Adrenal gland (tissue), 12 donors: Measurements from ENCODE around the gene PGAP3. TPM values are rescaled to one million over a fixed set of nuclear protein-coding genes. Genes with fewer than 3 reads are reported as not detected.
A peak's percentile ranks its signal among the peaks of the same experiment; 100 is the strongest.

Source experiments
- DNase-seq, 7 donors: peaks; one replicate each; pipeline ENCODE4 v3.0.0-alpha.2; 2019 to 2020
- H3K27ac ChIP-seq, 5 donors: fragments of 200-600 bp; sonication (generic) in 4 of 5; 1 replicate in 3 of 5; 2 replicates in 2 of 5; pipeline versions ENCODE4 v1.5.1 to v1.8.0; 2016 to 2020; ENCODE audit warnings: mild to moderate bottlenecking in 1 of 5
- H3K27me3 ChIP-seq: fragments of 200-600 bp; 2 replicates; pipeline ENCODE4 v1.8.0; 2021
- H3K36me3 ChIP-seq, 2 donors: fragments of 200-600 bp; replicated peaks in 1 of 2; 1 replicate in 1 of 2; 2 replicates in 1 of 2; pipeline versions ENCODE4 v1.5.1 to v1.8.0; 2018 to 2022
- H3K4me1 ChIP-seq, 2 donors: fragments of 200-600 bp; replicated peaks in 1 of 2; 1 replicate in 1 of 2; 2 replicates in 1 of 2; pipeline versions ENCODE4 v1.5.1 to v1.8.0; 2018 to 2021
- H3K4me3 ChIP-seq, 4 donors: fragments of 200-600 bp; sonication (generic) in 3 of 4; one replicate each; pipeline ENCODE4 v1.5.1; 2016 to 2018
- H3K9me3 ChIP-seq, 3 donors: fragments of 200-600 bp; sonication (generic) in 1 of 3; replicated peaks in 1 of 3; 1 replicate in 2 of 3; 2 replicates in 1 of 3; pipeline versions ENCODE4 v1.5.1 to v1.8.0; 2016 to 2021
- CTCF ChIP-seq, 6 experiments: fragments of 450-650 bp in 4 of 6; fragments of 200-600 bp in 2 of 6; sonication (generic) in 1 of 6; IDR thresholded peaks; 1 replicate in 5 of 6; 2 replicates in 1 of 6; pipeline versions ENCODE4 v1.5.1 to v1.8.0; 2016 to 2021; ENCODE audit warnings: antibody characterized with exemption in 6 of 6, mild to moderate bottlenecking in 2 of 6, moderate library complexity in 1 of 6
- POLR2A ChIP-seq, 2 donors: fragments of 450-650 bp; IDR thresholded peaks; one replicate each; pipeline ENCODE4 v1.6.1; 2017; ENCODE audit warnings: antibody characterized with exemption in 2 of 2, mild to moderate bottlenecking in 2 of 2, moderate library complexity in 1 of 2
- WGBS, 4 donors: extraction: QIAGEN DNeasy Blood & Tissue Kit in 2 of 4; methylation state at CpG; one replicate each; pipeline versions ENCODE4 v1.1.5 to v1.1.7; 2013 to 2017; 5-methylcytosine and 5-hydroxymethylcytosine counted together
- intact Hi-C, 2 donors: fragments of 100-400 bp; cut with DNase I; formaldehyde crosslinking; loops; one replicate each; pipeline versions ENCODE4 v1.14.1 to v1.15.0; 2022 to 2023
- polyA plus RNA-seq, 3 donors: library from polyadenylated mRNA; stranded (reverse); fragments of 200-250 nt in 2 of 3; fragments of 350-450 nt in 1 of 3; fragmentation: Illumina TruSeq in 1 of 3; extraction: RNeasy Lipid Tissue Mini Kit (QIAGEN cat#74804) in 1 of 3; gene quantifications; one replicate each; pipeline ENCODE4 v1.2.3, GENCODE V29; 2013 to 2014
- total RNA-seq, 9 donors: library from RNA; depleted of rRNA in 4 of 9; stranded (reverse); fragments of >200 nt in 4 of 9; fragments of 120-200 nt in 1 of 9; fragmentation: NEBNext Ultra II Directional in 1 of 9; extraction: Animal tissue kit (Norgen Biotek cat#: 25700) in 1 of 9; gene quantifications; one replicate each; pipeline versions ENCODE4 v1.1.0 to v1.2.4, GENCODE V29; 2013 to 2023
- donor health status: healthy with polysubstance abuse.
- donor health status: Bipolar disorder and iron deficiency.
- donor health status: DM: yes; HTN: yes; CAD: no.
- donor health status: DM: no; HTN: no; CAD: no.
- donor health status: DM: no; HTN: no; CAD: no.
- donor health status: DM: yes; HTN: yes; CAD: no.

PGAP3 gene
- total and polyA plus RNA-seq, 12 donors = 7.6 to 35.1 (median 22.7) TPM

- 62 to 71% (median 67%) methylated on average over 6 to 7 of the region's 7 CpGs for WGBS, 4 donors
- intact Hi-C loops = no loop called here
- H3K27me3 ChIP-seq = peaks cover 4% of the 10 kb centered on the region
- H3K36me3 ChIP-seq = no peaks in the 10 kb centered on the region
- H3K9me3 ChIP-seq = no peaks in the 10 kb centered on the region
- H3K27ac ChIP-seq = peak overlapping the region in 2 of 5 donors; percentile 7 to 12
- no peak overlapping the region for H3K4me3 ChIP-seq
- no peak for TF ChIP-seq CTCF (IDR thresholded peaks at IDR 0.05)
- no peak for TF ChIP-seq POLR2A (IDR thresholded peaks at IDR 0.05)
- peaks cover 0 to 5% of the 10 kb centered on the region in 2 donors for H3K4me1 ChIP-seq
- peak in 3 of 7 donors; percentile 36 to 82 (median 48) for DNase-seq
Observed at GRCh38 chr17:39676198-39676819, 11.5 kb downstream of the PGAP3 start.

DNA sequence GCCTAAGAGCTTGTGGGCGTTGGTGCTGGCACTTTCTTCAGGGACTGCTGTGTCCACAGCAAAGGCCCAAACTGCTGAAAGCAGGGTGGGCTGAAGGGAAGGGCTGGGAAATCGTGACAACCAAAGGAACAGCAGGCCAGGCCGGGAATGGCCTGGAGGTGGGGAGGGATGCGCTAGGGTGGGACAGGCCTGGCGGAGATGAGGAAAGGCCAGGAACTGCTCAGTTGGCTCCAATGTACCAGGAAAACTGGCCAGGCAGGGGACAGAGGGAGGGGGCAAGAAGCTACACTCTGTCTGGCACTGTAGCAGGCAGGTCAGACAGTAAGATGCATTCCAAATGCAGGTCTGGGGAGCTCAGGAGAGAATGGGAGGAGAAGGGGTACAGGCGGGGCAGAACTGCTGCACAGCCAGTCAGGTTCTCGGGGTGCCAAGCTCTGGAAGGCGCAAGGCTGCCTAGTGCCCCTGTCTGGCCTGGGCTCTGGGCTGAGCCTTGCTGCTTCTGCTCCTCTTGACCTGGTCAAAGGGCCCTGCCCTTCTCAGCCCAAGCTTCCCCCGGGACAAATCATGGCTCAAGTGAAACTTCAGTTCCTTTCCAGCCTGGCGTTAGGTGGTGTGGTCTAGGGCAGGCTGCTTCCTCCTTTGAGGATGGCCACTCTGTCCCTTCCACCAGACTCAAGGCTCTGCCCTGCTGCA, 12.3 kb downstream of the PGAP3 start:
- peaks cover 0 to 5% of the 10 kb centered on the region in 2 donors for H3K4me1 ChIP-seq
- peaks cover 9% of the 10 kb centered on the region for H3K27me3 ChIP-seq
- DNase-seq = no peak
- TF ChIP-seq POLR2A (IDR thresholded peaks at IDR 0.05) = no peak
- no peak for TF ChIP-seq CTCF (IDR thresholded peaks at IDR 0.05)
- H3K27ac ChIP-seq = peak overlapping the region in 2 of 5 donors; percentile 12 to 29
- intact Hi-C loops = no loop called here
- H3K9me3 ChIP-seq = no peaks in the 10 kb centered on the region
- H3K36me3 ChIP-seq = no peaks in the 10 kb centered on the region
- H3K4me3 ChIP-seq = no peak overlapping the region
- WGBS, 4 donors = 81 to 90% (median 83%) methylated on average over 8 to 10 of the region's 10 CpGs

DNA sequence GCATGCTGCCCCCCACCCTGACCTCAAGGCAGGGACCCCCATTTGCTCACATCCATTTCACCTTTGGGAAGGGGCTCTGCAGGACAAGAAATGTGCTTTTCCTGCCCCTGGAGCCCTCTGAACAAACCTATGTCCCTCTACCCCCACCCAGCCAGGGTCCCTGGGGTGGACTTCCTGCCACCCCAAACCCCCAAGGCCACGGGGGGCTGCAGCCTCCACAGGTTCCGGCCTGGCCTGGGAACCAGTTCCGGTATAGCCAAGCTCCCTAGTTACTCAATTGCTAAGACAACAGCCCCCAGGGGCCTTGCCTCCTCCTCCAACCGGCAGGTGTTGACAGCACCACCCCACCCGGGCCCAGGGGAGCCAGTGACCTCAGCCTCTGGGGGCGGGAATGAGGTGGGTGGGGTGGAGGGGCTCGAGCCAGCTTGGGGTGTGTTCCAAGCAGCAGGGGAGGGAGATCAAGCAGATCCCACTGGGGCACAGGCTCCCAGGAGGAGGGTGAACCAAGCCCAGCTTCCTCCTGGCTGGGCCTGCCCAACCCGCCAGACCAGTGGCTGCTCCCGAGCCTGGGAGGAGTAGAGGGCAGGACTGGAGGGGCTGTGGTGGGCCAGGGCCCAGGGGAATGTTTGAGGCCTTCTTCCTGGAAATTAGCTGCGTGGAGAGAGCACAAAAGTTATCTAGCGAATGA, 13.0 kb downstream of the PGAP3 start:
- peak in 2 of 7 donors; percentile 16 to 67 for DNase-seq
- no peak overlapping the region for H3K27ac ChIP-seq
- no peaks in the 10 kb centered on the region for H3K9me3 ChIP-seq
- H3K27me3 ChIP-seq = peaks cover 13% of the 10 kb centered on the region
- H3K36me3 ChIP-seq = no peaks in the 10 kb centered on the region
- TF ChIP-seq CTCF (IDR thresholded peaks at IDR 0.05) = no peak
- no peak for TF ChIP-seq POLR2A (IDR thresholded peaks at IDR 0.05)
- WGBS, 4 donors = 57 to 64% (median 57%) methylated on average over 3 to 11 of the region's 11 CpGs
- no peak overlapping the region for H3K4me3 ChIP-seq
- intact Hi-C loops = no loop called here
- H3K4me1 ChIP-seq = peaks cover 0 to 5% of the 10 kb centered on the region in 2 donors

GRCh38 chr17:39674179-39674578, 13.7 kb downstream of the PGAP3 start:
- DNase-seq = peak in 1 of 7 donors; percentile 57
- no peak overlapping the region for H3K4me3 ChIP-seq
- WGBS, 4 donors = 82 to 94% (median 87%) methylated on average over 5 of the region's 5 CpGs
- H3K9me3 ChIP-seq = no peaks in the 10 kb centered on the region
- H3K27me3 ChIP-seq = peaks cover 18% of the 10 kb centered on the region
- intact Hi-C loops = no loop called here
- no peak overlapping the region for H3K27ac ChIP-seq
- H3K36me3 ChIP-seq = no peaks in the 10 kb centered on the region
- TF ChIP-seq POLR2A (IDR thresholded peaks at IDR 0.05) = no peak
- no peak for TF ChIP-seq CTCF (IDR thresholded peaks at IDR 0.05)
- peaks cover 0 to 5% of the 10 kb centered on the region in 2 donors for H3K4me1 ChIP-seq
